Measurements from ENCODE around the gene RAB30.

Gene RAB30

DNA sequence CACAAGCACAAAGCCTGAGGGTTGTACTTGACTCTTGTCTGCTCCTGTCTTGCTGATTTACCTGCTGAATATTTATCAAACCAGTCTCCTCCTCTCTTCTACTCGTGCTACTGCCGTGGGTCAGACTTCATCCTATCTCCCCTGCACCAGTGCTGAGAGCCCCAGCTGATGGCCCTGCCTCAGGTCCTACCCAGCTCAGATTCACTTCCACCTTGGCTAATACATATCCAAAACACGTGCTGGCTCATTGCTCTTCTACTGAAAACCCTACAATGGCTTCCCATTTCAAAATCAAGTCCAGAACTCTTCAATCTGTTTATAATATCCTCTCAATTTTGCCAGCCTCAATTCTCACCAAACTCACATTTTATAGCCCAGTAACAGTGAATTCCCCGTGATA is 48.3 kb downstream of the RAB30 start (continued):
- TF ChIP-seq, protein P1, sequence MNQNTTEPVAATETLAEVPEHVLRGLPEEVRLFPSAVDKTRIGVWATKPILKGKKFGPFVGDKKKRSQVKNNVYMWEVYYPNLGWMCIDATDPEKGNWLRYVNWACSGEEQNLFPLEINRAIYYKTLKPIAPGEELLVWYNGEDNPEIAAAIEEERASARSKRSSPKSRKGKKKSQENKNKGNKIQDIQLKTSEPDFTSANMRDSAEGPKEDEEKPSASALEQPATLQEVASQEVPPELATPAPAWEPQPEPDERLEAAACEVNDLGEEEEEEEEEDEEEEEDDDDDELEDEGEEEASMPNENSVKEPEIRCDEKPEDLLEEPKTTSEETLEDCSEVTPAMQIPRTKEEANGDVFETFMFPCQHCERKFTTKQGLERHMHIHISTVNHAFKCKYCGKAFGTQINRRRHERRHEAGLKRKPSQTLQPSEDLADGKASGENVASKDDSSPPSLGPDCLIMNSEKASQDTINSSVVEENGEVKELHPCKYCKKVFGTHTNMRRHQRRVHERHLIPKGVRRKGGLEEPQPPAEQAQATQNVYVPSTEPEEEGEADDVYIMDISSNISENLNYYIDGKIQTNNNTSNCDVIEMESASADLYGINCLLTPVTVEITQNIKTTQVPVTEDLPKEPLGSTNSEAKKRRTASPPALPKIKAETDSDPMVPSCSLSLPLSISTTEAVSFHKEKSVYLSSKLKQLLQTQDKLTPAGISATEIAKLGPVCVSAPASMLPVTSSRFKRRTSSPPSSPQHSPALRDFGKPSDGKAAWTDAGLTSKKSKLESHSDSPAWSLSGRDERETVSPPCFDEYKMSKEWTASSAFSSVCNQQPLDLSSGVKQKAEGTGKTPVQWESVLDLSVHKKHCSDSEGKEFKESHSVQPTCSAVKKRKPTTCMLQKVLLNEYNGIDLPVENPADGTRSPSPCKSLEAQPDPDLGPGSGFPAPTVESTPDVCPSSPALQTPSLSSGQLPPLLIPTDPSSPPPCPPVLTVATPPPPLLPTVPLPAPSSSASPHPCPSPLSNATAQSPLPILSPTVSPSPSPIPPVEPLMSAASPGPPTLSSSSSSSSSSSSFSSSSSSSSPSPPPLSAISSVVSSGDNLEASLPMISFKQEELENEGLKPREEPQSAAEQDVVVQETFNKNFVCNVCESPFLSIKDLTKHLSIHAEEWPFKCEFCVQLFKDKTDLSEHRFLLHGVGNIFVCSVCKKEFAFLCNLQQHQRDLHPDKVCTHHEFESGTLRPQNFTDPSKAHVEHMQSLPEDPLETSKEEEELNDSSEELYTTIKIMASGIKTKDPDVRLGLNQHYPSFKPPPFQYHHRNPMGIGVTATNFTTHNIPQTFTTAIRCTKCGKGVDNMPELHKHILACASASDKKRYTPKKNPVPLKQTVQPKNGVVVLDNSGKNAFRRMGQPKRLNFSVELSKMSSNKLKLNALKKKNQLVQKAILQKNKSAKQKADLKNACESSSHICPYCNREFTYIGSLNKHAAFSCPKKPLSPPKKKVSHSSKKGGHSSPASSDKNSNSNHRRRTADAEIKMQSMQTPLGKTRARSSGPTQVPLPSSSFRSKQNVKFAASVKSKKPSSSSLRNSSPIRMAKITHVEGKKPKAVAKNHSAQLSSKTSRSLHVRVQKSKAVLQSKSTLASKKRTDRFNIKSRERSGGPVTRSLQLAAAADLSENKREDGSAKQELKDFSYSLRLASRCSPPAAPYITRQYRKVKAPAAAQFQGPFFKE (tag by site-specific recombination; IDR thresholded peaks at IDR 0.05; ENCODE audit: borderline replicate concordance): no peak
- TF ChIP-seq ZNF19 (tag by site-specific recombination; IDR thresholded peaks at IDR 0.05; ENCODE audit: low read depth): no peak
- TF ChIP-seq ZSCAN30 (tag by site-specific recombination; IDR thresholded peaks at IDR 0.05): no peak
- no peak for TF ChIP-seq ZNF518A (tag by site-specific recombination; conservative IDR thresholded peaks at IDR 0.05; ENCODE audit: low read depth)
- TF ChIP-seq ZNF555 (tag by site-specific recombination; conservative IDR thresholded peaks at IDR 0.05): no peak
- TF ChIP-seq, protein P2, sequence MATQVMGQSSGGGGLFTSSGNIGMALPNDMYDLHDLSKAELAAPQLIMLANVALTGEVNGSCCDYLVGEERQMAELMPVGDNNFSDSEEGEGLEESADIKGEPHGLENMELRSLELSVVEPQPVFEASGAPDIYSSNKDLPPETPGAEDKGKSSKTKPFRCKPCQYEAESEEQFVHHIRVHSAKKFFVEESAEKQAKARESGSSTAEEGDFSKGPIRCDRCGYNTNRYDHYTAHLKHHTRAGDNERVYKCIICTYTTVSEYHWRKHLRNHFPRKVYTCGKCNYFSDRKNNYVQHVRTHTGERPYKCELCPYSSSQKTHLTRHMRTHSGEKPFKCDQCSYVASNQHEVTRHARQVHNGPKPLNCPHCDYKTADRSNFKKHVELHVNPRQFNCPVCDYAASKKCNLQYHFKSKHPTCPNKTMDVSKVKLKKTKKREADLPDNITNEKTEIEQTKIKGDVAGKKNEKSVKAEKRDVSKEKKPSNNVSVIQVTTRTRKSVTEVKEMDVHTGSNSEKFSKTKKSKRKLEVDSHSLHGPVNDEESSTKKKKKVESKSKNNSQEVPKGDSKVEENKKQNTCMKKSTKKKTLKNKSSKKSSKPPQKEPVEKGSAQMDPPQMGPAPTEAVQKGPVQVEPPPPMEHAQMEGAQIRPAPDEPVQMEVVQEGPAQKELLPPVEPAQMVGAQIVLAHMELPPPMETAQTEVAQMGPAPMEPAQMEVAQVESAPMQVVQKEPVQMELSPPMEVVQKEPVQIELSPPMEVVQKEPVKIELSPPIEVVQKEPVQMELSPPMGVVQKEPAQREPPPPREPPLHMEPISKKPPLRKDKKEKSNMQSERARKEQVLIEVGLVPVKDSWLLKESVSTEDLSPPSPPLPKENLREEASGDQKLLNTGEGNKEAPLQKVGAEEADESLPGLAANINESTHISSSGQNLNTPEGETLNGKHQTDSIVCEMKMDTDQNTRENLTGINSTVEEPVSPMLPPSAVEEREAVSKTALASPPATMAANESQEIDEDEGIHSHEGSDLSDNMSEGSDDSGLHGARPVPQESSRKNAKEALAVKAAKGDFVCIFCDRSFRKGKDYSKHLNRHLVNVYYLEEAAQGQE (tag by site-specific recombination; IDR thresholded peaks at IDR 0.05): no peak
- TF ChIP-seq ZNF704 (tag by site-specific recombination; IDR thresholded peaks at IDR 0.05): no peak

DNA sequence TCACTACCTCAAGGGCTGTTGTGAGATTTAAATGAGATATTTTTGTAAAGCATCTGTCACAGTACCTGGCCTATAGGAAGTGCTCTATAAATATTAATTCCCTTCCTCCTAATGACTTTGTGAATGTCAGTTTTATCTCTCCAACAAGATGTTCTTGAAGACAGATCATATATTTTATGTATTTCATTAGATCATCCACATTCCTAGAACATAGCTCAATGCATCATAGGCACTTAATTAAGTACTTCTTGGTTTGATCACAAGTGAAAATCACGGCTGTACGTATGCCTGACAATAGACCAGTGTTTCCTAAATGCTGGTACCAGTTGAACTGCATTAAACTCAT is 49.9 kb downstream of the RAB30 start:
- CTCF ChIA-PET: no interaction called here
- H3K27ac ChIP-seq (ENCODE audit: extremely low read depth, low read depth, low read length): no peak overlapping the region
- no peak overlapping the region for H3K4me3 ChIP-seq (ENCODE audit: low read depth, low read length)
- no peaks in the 10 kb centered on the region for H3K36me3 ChIP-seq (ENCODE audit: control insufficient read depth in 2 of 2, insufficient read depth in 1 of 2, low read length in 2 of 2)
- no peaks in the 10 kb centered on the region for H3K4me1 ChIP-seq (ENCODE audit: control insufficient read depth, insufficient read depth, low read length)
- POLR2A ChIA-PET: interaction anchor here (0.5 to 1.6 kb wide), 2 partner anchors 14 to 61 kb away, joined by 5 read pairs; no protein-coding TSS in a partner anchor
- no peaks in the 10 kb centered on the region for H3K9me3 ChIP-seq (ENCODE audit: control insufficient read depth, insufficient read depth, low read depth, low read length)
- TF ChIP-seq, protein P3, sequence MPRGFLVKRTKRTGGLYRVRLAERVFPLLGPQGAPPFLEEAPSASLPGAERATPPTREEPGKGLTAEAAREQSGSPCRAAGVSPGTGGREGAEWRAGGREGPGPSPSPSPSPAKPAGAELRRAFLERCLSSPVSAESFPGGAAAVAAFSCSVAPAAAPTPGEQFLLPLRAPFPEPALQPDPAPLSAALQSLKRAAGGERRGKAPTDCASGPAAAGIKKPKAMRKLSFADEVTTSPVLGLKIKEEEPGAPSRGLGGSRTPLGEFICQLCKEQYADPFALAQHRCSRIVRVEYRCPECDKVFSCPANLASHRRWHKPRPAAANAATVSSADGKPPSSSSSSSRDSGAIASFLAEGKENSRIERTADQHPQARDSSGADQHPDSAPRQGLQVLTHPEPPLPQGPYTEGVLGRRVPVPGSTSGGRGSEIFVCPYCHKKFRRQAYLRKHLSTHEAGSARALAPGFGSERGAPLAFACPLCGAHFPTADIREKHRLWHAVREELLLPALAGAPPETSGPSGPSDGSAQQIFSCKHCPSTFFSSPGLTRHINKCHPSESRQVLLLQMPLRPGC (tag by site-specific recombination; IDR thresholded peaks at IDR 0.05): no peak
- TF ChIP-seq RBAK (tag by site-specific recombination; IDR thresholded peaks at IDR 0.05): no peak
- no peak for TF ChIP-seq KLF8 (tag by site-specific recombination; IDR thresholded peaks at IDR 0.05)
- TF ChIP-seq ZNF366 (tag by site-specific recombination; conservative IDR thresholded peaks at IDR 0.05): no peak
- TF ChIP-seq MYNN (tag by site-specific recombination; IDR thresholded peaks at IDR 0.05; ENCODE audit: borderline replicate concordance): no peak
- no peak for TF ChIP-seq ZNF701 (tag by site-specific recombination; IDR thresholded peaks at IDR 0.05)
- no peak for TF ChIP-seq ZNF707 (tag by site-specific recombination; IDR thresholded peaks at IDR 0.05)
- TF ChIP-seq, protein P4, sequence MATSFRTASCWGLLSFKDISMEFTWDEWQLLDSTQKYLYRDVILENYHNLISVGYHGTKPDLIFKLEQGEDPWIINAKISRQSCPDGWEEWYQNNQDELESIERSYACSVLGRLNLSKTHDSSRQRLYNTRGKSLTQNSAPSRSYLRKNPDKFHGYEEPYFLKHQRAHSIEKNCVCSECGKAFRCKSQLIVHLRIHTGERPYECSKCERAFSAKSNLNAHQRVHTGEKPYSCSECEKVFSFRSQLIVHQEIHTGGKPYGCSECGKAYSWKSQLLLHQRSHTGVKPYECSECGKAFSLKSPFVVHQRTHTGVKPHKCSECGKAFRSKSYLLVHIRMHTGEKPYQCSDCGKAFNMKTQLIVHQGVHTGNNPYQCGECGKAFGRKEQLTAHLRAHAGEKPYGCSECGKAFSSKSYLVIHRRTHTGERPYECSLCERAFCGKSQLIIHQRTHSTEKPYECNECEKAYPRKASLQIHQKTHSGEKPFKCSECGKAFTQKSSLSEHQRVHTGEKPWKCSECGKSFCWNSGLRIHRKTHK (tag by site-specific recombination; IDR thresholded peaks at IDR 0.05): no peak
- no peak for TF ChIP-seq ZNF223 (tag by site-specific recombination; IDR thresholded peaks at IDR 0.05)
